Chondrocyte (in vitro differentiated cells): ENCODE results near the gene ZFHX3. TPM values are rescaled to one million over a fixed set of nuclear protein-coding genes. Genes with fewer than 3 reads are reported as not detected.

Experiments used
- DNase-seq: peaks from one replicate; pipeline ENCODE4 v3.0.0; 2021; ENCODE audit warnings: mixed read lengths, low spot score
- H3K27ac Mint-ChIP-seq: one replicate; pipeline ENCODE4 v1.8.0; 2021; ENCODE audit warnings: mild to moderate bottlenecking, moderate library complexity, mixed read lengths; ENCODE audit not compliant: unreplicated experiment
- H3K27me3 Mint-ChIP-seq: 2 replicates; pipeline ENCODE4 v1.8.0; 2021; ENCODE audit warnings: low read depth, mixed read lengths
- H3K36me3 Mint-ChIP-seq: 2 replicates; pipeline ENCODE4 v1.8.0; 2021; ENCODE audit warnings: low read depth, mixed read lengths
- H3K4me1 Mint-ChIP-seq: 2 replicates; pipeline ENCODE4 v1.8.0; 2021; ENCODE audit warnings: low read depth, mild to moderate bottlenecking, mixed read lengths
- H3K4me3 Mint-ChIP-seq: one replicate; pipeline ENCODE4 v1.8.0; 2021; ENCODE audit warnings: mild to moderate bottlenecking, moderate library complexity, mixed read lengths; ENCODE audit not compliant: unreplicated experiment
- H3K9me3 Mint-ChIP-seq: 2 replicates; pipeline ENCODE4 v1.8.0; 2021; ENCODE audit warnings: low read depth, mixed read lengths
- CTCF ChIP-seq: fragments of 200-600 bp; sonication (generic); IDR thresholded peaks from 2 replicates; pipeline ENCODE4 v1.5.0; 2021; ENCODE audit warnings: antibody characterized with exemption, mild to moderate bottlenecking, moderate library complexity
- total RNA-seq: library from RNA; stranded (reverse); gene quantifications from 3 replicates; pipeline ENCODE4 v1.2.1, GENCODE V29; 2021

Gene ZFHX3
- total RNA-seq, 1 donor from 2014 or later, result 86.8 TPM

- peak overlapping the region; percentile 96 for H3K27ac Mint-ChIP-seq
- H3K27me3 Mint-ChIP-seq, result no peaks in the 10 kb centered on the region
- H3K4me1 Mint-ChIP-seq, result peaks cover 92% of the 10 kb centered on the region
- H3K36me3 Mint-ChIP-seq, result peaks cover 6% of the 10 kb centered on the region
- H3K4me3 Mint-ChIP-seq, result no peak overlapping the region
- no peak for TF ChIP-seq CTCF
- H3K9me3 Mint-ChIP-seq, result no peaks in the 10 kb centered on the region
- no peak for DNase-seq
These were observed 202.5 kb downstream of the ZFHX3 start for GRCh38 chr16:72845322-72846020.

GRCh38 chr16:72844225-72844920 is 203.6 kb downstream of the ZFHX3 start:
- Mint-ChIP-seq H3K27me3 (no peaks in the 10 kb centered on the region), H3K9me3 (no peaks in the 10 kb centered on the region), H3K36me3 (peaks cover 3% of the 10 kb centered on the region), H3K4me3 (no peak overlapping the region), H3K4me1 (peaks cover 88% of the 10 kb centered on the region), H3K27ac (peak overlapping the region; percentile 83)
- no peak for DNase-seq
- TF ChIP-seq CTCF, result no peak

GRCh38 chr16:72841506-72841905 is 206.4 kb downstream of the ZFHX3 start:
- Mint-ChIP-seq H3K4me3 (no peak overlapping the region), H3K27ac (peak overlapping the region; percentile 54), H3K4me1 (peaks cover 82% of the 10 kb centered on the region), H3K27me3 (no peaks in the 10 kb centered on the region), H3K36me3 (peaks cover 8% of the 10 kb centered on the region), H3K9me3 (no peaks in the 10 kb centered on the region)
- no peak for TF ChIP-seq CTCF
- DNase-seq, result no peak

GRCh38 chr16:72840631-72841381 is 207.1 kb downstream of the ZFHX3 start:
- H3K9me3 Mint-ChIP-seq, result no peaks in the 10 kb centered on the region
- peaks cover 8% of the 10 kb centered on the region for H3K36me3 Mint-ChIP-seq
- H3K4me1 Mint-ChIP-seq, result peaks cover 82% of the 10 kb centered on the region
- H3K4me3 Mint-ChIP-seq, result no peak overlapping the region
- peak overlapping the region; percentile 39 for H3K27ac Mint-ChIP-seq
- no peaks in the 10 kb centered on the region for H3K27me3 Mint-ChIP-seq
- no peak for TF ChIP-seq CTCF
- no peak for DNase-seq

GRCh38 chr16:72838951-72839350 is 209.0 kb downstream of the ZFHX3 start:
- no peaks in the 10 kb centered on the region for H3K9me3 Mint-ChIP-seq
- no peaks in the 10 kb centered on the region for H3K27me3 Mint-ChIP-seq
- H3K27ac Mint-ChIP-seq, result peak overlapping the region; percentile 45
- no peak overlapping the region for H3K4me3 Mint-ChIP-seq
- no peak for TF ChIP-seq CTCF
- peaks cover 80% of the 10 kb centered on the region for H3K4me1 Mint-ChIP-seq
- no peak for DNase-seq
- peaks cover 8% of the 10 kb centered on the region for H3K36me3 Mint-ChIP-seq
